Stomach (tissue), 4 donors: ENCODE results near the gene TAF1.

Experiments used
- EP300 ChIP-seq: sonication (generic); formaldehyde crosslinking; IDR thresholded peaks from one replicate; pipeline ENCODE4 v1.6.1; 2017; ENCODE audit warnings: antibody characterized with exemption
- POLR2A ChIP-seq, 4 donors: fragments of 450-650 bp; IDR thresholded peaks; one replicate each; pipeline ENCODE4 v1.6.1; 2016; ENCODE audit warnings: antibody characterized with exemption in 4 of 4, control low read depth in 2 of 4, mild to moderate bottlenecking in 1 of 4, moderate library complexity in 1 of 4
- POLR2AphosphoS5 ChIP-seq, 3 donors: sonication (generic); formaldehyde crosslinking; IDR thresholded peaks; one replicate each; pipeline ENCODE4 v1.6.1; 2016; ENCODE audit warnings: antibody characterized with exemption in 3 of 3
- TF ChIP-seq, protein P1 (sequence below), 7 experiments: fragments of 450-650 bp in 4 of 7; fragments of 200-600 bp in 3 of 7; sonication (generic) in 3 of 7; IDR thresholded peaks; one replicate each; pipeline ENCODE4 v1.5.1; 2016 to 2019; ENCODE audit warnings: antibody characterized with exemption in 7 of 7, control low read depth in 2 of 7, mild to moderate bottlenecking in 1 of 7

DNA sequence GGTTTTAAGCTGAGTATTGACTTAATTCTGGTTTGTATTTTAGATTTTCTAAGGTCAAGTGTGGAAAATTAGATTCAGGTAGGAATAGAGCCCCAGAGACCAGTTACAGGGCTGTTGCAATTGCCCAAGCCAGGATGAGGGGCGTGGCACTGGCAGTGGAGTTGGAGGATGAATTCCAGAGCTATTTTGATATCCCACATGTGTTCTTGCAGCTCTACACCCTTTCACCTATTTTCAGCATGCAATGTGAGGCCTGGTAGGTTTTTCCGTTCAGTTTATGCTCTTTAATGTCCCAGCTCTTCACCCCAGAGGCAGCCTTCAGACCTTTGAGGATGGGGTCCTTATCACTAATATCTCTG, 148.9 kb downstream of the TAF1 start:
- TF ChIP-seq, protein P1, sequence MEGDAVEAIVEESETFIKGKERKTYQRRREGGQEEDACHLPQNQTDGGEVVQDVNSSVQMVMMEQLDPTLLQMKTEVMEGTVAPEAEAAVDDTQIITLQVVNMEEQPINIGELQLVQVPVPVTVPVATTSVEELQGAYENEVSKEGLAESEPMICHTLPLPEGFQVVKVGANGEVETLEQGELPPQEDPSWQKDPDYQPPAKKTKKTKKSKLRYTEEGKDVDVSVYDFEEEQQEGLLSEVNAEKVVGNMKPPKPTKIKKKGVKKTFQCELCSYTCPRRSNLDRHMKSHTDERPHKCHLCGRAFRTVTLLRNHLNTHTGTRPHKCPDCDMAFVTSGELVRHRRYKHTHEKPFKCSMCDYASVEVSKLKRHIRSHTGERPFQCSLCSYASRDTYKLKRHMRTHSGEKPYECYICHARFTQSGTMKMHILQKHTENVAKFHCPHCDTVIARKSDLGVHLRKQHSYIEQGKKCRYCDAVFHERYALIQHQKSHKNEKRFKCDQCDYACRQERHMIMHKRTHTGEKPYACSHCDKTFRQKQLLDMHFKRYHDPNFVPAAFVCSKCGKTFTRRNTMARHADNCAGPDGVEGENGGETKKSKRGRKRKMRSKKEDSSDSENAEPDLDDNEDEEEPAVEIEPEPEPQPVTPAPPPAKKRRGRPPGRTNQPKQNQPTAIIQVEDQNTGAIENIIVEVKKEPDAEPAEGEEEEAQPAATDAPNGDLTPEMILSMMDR (IDR thresholded peaks at IDR 0.05): no peak
- no peak for TF ChIP-seq EP300
- TF ChIP-seq POLR2A (IDR thresholded peaks at IDR 0.05): no peak
- no peak for TF ChIP-seq POLR2AphosphoS5 (IDR thresholded peaks at IDR 0.05)
